Lower leg skin (tissue), 3 donors: ENCODE measurements around the gene ENC1.

Source experiments
- POLR2A ChIP-seq, 2 donors: fragments of 450-650 bp; IDR thresholded peaks; one replicate each; pipeline ENCODE4 v1.6.1; 2016 to 2017; ENCODE audit warnings: antibody characterized with exemption in 2 of 2, mild to moderate bottlenecking in 1 of 2, moderate library complexity in 1 of 2
- TF ChIP-seq, protein P1 (sequence below), 3 donors: fragments of 450-650 bp; IDR thresholded peaks; one replicate each; pipeline ENCODE4 v1.5.1; 2016; ENCODE audit warnings: antibody characterized with exemption in 3 of 3, mild to moderate bottlenecking in 3 of 3, moderate library complexity in 2 of 3

GRCh38 chr5:74595143-74595925 lies 45.2 kb downstream of the ENC1 start:
- TF ChIP-seq, protein P1, sequence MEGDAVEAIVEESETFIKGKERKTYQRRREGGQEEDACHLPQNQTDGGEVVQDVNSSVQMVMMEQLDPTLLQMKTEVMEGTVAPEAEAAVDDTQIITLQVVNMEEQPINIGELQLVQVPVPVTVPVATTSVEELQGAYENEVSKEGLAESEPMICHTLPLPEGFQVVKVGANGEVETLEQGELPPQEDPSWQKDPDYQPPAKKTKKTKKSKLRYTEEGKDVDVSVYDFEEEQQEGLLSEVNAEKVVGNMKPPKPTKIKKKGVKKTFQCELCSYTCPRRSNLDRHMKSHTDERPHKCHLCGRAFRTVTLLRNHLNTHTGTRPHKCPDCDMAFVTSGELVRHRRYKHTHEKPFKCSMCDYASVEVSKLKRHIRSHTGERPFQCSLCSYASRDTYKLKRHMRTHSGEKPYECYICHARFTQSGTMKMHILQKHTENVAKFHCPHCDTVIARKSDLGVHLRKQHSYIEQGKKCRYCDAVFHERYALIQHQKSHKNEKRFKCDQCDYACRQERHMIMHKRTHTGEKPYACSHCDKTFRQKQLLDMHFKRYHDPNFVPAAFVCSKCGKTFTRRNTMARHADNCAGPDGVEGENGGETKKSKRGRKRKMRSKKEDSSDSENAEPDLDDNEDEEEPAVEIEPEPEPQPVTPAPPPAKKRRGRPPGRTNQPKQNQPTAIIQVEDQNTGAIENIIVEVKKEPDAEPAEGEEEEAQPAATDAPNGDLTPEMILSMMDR (IDR thresholded peaks at IDR 0.05): no peak
- TF ChIP-seq POLR2A (IDR thresholded peaks at IDR 0.05): no peak
